Astrocyte of the hippocampus (primary cell): ENCODE measurements around the gene RAD52.
A peak's percentile ranks its signal among the peaks of the same experiment; 100 is the strongest.

Source experiments
- DNase-seq: peaks from one replicate; pipeline ENCODE4 v3.0.0; 2011; ENCODE audit warnings: low read depth, low spot score

The RAD52 gene

DNA sequence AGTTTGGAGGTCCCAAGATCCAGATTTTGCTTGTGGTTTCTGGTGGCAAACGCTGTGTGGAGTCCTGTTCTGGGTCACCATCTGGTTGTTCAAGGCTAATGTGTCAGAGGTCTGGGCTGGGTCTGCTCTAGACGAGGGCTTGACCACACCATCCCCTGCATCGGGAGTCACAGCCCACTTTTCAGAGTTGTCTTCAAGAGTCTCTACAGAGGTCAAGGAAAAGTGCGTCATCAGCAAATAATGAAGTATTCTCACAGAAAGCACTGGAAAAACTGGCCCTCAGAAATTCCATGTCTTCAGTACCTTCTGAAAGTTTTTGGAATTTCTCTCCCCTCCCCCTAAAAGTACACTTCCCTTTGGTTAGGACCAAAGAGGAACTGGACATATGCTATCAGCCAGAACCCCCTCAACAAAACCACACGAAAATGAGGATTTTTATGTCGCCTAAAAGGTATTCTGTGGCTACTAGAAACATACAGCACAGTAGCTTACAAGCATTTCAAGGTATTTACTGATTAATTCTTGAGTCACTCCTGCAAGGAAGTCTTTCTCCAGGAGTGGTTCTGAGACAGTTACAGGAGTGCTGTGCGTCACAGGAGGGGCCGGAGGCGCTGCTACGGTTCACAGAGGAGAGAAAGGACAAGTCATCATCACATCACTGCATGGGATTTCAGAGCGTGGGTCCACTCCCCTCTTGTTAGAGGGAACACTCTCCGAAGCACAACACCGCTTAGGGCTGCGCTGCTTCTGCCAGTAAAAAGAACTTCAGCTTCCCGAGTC is 35.4 kb downstream of the RAD52 start:
- peak; percentile 87 for DNase-seq

DNA sequence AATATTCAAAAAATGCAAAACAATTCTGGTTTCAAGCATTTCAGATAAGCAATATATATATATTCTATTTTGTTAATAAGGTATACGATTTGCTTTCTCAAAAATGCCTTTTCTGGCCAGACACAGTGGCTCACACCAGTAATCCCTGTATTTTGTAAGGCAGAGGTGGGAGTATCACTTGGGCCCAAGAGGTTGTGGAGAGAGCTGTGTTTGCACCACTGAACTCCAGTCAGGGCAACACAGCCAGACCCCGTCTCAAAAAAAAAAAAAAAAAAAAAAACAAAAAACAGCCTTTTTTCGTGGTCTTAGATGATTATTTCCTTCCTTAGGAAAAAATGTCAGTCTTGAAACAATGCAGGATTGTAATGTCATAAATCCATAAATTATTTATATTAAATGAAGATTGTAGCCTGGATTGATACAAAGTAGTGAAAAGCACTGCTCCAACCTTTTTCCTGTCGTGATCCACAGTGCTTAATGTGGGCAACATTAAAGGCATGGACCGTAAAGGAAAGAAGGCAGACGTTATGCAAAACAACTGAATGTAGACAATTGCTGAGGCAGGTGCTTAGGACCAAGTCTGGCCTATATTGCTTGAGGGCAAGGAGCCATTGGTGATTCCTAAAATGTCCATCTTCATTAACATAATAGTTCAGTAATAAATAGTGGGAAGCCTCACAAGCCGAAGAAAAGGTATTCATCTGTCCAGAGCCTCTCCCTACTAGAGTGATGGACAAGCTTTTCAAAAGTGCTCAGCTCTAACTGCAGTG is 36.8 kb downstream of the RAD52 start:
- DNase-seq = no peak

DNA sequence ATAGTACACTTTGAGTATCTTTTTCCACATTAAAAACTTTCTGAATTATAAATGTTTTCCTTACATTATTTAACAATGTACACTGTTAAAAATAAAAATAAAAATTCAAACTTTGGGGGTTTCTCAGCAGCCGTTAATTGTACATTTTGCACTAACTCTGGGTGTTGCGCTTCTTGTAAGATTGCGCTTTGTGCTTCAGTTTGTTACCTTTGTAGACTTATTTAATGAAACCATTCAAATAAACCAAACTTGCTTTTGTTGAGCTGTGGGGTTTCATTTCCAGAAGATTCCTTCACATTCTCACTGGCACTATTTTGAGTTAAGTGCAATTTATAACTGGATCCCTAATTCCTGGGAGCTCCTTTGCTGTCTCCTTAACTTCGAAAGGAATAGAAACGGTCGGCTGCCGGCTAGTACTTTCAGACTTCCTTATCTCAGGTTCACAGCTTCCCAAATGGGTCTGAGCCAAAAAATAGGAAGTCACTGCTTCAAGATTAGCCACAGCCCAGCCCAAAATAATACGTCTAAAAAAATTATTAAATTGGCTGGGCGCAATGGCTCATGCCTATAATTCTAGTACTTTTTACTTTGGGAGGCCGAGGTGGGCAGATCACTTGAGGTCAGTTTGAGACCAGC is 38.2 kb downstream of the RAD52 start:
- DNase-seq = no peak

DNA sequence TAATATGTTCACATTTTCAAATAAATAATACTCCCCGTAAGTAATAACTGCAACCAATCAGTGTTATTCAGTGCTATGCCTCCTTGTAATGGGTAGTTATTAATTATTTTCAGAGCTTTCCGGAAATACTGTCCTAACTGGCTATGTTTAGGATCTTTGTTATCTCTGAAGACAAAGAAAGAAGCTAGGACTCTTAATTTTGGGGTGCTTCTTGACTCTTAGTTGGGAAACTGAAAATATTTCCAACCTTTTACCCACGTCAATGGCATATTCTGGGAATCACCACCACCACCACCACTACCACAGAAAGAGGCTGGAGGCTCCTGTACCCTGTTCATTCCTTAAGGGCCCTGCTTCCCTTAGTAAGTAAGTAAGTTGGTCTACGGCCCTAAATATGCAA is 39.1 kb downstream of the RAD52 start:
- no peak for DNase-seq

DNA sequence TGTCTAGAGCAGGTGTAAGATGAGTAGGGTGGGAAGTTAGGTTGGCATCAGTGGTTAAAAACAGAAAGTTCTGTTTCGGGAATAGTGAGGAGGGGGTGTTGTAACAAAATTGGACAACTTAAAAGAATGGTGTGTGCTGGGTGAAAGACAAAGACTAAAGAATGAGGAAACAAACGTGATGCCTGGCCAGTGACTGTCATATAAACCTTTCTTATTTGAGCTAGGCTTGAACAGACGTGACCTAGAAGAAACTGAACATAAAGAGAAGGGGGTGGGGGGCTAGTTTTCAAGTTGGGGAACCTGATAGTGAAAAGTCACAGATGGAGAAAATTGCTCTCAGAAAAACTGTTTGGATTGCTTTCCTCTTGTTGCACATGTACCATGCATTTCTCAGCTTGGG is 39.6 kb downstream of the RAD52 start:
- no peak for DNase-seq

DNA sequence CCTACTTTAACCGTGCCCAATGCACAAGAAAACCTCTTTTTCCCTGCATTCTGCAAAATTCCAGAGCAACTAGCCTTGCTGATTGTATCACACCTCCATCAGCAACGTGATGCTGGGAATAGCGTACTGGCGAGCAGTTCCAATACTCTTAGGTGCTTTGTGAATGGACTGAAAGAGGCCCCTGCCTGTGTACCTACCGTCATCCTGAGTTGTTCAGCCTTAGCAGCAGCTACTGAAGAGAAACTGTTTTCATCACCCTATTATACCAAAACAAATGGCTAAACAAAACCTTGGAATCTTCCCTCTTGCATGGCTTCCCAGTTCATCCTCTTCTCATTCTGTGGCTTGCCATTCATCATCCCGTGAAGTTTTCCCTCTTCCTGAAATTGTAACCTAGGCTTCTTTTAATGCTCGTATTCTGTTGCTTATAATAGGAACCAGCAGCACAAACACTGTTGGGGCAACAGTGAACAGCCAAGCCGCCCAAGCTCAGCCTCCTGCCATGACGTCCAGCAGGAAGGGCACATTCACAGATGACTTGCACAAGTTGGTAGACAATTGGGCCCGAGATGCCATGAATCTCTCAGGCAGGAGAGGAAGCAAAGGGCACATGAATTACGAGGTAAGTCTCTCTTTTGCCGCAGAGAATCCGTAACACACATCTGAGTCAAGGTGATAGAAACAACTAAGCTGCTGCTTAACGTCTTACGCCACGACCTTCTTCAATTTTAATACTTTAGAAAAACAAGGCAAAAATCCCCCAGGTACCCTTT is 41.9 kb downstream of the RAD52 start:
- no peak for DNase-seq

DNA sequence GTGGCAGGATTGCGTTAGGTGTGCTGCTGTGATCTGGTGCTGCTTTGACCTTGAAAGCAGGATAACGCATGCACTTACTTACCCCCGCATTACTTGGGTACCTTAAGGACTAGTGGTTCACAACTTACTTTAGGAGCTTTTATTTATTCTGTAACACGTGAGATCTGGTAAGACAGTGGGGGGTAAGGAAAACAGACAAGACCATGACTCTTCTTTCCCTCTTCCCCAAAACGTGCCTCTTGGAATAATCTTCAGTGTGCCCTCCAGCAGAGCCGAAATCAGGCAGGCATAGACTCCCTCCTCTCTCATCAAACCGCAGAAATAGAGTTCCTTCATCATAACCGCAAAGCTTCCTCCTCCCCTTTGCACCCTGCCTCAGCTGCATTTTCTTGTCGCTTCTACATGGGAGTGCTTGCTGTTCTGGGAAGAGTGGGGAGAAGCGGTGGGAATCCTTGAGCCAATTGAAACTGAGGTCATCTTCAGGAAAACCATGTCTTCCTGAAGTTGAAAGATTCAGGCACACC is 43.4 kb downstream of the RAD52 start:
- no peak for DNase-seq

DNA sequence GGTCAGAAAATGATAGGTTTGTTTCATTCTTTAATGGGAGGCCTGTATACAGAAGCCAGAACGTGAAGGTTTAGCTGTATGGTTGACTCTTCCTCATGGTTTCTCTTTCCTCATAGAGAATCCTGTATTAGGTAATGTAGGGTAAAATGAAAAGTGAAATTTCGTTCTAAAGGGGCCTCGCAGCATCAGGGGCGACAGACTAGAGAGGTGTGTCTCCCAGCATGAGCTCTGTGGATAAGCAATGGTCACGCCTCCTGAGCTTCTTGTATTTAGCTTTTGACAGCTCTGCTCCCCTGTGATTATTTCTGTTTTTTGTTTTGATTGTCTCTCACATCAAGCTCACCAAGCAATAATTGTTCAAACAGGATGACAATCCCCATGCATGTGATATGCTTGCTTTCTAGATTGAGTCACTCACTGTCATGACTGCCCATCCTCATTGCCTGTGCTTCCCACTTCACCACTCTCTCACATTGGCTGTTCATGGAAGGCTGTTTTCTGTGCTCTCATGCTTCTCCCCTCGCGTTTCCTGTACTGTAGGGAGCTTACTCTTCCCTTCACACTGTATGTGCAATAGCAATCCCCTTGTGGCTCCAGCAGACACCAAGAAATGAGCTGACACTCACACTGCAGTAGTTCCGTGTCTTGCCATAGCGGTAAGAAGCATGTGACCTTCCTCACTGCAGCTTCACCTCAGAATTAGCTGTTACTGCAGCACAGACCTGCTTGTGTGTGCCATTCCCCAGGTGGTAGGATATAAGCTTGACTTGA is 44.0 kb downstream of the RAD52 start:
- DNase-seq = no peak

DNA sequence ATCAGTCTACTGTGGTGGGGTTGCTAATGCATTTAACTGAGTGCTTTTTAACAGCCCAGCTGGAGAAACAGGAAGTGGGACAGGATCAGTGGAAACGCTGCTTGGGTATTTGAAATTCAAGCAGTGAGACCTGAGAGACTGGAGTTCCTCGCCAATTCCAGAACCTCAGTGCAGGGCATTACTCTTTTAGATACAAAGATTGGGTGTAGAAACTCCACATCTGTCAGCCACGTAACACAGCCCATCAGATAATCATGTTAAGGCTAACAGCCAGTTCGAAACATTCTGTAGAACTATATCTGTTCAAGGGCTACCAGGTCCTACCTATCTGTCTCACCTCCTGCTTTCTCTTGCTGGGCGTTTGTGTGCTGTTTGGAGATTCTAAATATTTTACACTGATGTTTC is 45.5 kb downstream of the RAD52 start:
- no peak for DNase-seq

DNA sequence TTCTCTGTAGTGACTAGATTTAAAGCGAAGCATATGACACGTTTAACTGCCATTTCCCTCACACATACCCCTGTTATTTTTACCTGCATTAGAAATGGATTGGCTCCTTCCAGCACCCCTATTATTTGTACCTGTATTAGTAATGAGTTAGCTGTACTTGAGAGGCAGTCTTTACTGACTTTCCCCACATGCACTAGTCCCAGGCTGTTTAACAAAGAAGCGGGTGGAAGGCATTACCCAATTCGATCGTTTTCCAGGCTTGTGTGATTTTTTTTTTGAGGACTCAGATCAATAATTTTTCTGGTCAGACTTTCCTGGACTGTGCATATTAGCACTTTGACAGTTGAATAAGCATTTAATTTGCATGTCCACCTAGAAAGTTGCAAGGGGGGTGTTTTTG is 46.4 kb downstream of the RAD52 start:
- DNase-seq = no peak

DNA sequence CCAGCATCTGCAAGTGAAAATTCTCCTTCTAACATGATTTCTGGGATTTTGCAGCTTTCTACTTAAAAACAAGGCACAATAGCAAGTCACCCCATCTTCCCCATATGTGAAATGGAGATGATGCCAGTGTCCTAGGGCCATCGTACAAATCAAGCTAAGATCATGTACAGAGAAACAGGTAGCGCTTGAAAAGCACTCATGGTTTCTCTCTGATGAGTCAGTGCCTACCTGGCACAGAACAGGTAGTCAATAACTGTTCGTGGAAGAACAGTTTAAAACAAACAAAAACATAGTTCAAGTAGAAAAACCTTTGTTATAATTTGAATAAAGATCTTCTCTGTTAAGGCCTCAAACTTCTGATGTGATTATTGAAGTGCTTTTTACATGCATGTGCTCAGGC is 46.9 kb downstream of the RAD52 start:
- DNase-seq = no peak

DNA sequence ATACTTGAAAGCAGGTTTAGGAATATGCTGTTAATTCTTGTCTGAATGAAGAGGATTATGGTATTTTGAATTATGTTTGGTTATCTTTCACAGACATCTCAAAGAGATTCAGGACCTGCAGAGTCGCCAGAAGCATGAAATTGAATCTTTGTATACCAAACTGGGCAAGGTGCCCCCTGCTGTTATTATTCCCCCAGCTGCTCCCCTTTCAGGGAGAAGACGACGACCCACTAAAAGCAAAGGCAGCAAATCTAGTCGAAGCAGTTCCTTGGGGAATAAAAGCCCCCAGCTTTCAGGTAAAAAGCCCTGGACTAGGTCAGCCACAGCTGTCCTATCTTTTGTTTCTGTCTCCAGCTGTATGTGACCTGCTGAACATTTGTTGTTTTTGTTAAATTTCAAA is 52.1 kb downstream of the RAD52 start:
- no peak for DNase-seq

DNA sequence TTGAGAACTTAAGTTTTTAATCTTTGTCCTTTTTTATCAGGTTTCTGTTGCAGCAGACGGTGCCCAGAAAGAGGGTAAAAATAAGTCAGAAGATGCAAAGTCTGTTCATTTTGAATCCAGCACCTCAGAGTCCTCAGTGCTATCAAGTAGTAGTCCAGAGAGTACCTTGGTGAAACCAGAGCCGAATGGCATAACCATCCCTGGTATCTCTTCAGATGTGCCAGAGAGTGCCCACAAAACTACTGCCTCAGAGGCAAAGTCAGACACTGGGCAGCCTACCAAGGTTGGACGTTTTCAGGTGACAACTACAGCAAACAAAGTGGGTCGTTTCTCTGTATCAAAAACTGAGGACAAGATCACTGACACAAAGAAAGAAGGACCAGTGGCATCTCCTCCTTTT is 53.5 kb downstream of the RAD52 start:
- peak; percentile 16 for DNase-seq

DNA sequence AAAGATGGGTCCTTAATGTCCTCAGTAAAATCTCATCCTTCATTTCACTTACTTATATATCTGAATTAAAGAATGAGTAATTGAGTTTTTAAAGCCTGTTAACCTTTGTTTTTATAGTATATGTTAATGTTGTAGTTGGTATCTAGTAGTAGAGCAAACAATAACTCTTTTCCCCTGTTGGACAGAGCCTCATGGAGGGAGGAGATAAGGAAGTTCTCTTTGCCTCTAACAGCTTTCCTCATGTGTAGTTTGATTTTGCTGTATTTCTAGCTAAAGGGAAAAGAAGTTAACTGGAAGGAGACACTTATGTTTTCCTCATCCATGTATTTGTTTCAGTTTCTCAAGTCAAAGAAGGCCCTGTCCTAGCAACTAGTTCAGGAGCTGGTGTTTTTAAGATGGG is 55.3 kb downstream of the RAD52 start:
- DNase-seq = no peak

DNA sequence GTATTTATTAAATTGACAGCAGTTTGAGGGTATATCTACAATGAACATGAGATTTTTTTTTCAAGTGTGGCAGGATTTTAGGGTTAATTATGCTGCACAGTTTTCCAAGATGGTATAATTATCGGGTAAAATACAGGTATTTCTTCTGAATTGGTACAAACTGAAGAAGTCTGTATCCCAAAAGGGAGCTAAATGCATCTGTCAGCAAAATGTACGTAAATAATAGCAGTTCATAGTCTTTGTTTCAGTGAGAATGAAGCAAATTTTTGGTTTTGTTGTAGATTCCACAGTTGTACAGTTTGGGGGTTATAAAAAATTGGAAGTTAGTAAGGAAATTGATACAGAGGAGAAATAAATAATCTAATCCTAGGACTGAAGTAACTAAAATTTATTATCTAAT is 63.3 kb downstream of the RAD52 start:
- DNase-seq = no peak

DNA sequence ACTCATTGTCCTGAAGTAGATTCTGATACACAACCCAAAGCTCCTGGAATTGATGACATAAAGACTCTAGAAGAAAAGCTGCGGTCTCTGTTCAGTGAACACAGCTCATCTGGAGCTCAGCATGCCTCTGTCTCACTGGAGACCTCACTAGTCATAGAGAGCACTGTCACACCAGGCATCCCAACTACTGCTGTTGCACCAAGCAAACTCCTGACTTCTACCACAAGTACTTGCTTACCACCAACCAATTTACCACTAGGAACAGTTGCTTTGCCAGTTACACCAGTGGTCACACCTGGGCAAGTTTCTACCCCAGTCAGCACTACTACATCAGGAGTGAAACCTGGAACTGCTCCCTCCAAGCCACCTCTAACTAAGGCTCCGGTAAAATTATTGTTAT is 63.8 kb downstream of the RAD52 start:
- no peak for DNase-seq

DNA sequence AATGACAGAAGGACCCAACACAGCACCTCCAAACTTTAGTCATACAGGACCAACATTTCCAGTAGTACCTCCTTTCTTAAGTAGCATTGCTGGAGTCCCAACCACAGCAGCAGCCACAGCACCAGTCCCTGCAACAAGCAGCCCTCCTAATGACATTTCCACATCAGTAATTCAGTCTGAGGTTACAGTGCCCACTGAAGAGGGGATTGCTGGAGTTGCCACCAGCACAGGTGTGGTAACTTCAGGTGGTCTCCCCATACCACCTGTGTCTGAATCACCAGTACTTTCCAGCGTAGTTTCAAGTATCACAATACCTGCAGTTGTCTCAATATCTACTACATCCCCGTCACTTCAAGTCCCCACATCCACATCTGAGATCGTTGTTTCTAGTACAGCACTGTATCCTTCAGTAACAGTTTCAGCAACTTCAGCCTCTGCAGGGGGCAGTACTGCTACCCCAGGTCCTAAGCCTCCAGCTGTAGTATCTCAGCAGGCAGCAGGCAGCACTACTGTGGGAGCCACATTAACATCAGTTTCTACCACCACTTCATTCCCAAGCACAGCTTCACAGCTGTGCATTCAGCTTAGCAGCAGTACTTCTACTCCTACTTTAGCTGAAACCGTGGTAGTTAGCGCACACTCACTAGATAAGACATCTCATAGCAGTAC is 64.6 kb downstream of the RAD52 start:
- DNase-seq = no peak

DNA sequence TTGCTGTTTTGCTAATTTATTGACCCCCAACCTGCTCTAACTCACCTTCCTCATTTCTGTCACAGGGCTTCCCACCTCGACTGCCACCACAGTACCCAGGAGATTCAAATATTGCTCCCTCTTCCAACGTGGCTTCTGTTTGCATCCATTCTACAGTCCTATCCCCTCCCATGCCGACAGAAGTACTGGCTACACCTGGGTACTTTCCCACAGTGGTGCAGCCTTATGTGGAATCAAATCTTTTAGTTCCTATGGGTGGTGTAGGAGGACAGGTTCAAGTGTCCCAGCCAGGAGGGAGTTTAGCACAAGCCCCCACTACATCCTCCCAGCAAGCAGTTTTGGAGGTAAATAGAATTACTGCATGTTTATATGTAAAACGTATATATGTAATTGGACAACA is 68.8 kb downstream of the RAD52 start:
- DNase-seq = no peak

DNA sequence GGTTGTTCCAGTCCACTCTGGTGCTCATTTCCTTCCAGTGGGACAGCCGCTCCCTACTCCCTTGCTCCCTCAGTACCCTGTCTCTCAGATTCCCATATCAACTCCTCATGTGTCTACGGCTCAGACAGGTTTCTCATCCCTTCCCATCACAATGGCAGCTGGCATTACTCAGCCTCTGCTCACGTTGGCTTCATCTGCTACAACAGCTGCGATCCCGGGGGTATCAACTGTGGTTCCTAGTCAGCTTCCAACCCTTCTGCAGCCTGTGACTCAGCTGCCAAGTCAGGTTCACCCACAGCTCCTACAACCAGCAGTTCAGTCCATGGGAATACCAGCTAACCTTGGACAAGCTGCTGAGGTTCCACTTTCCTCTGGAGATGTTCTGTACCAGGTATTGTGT is 69.9 kb downstream of the RAD52 start:
- peak; percentile 54 for DNase-seq

DNA sequence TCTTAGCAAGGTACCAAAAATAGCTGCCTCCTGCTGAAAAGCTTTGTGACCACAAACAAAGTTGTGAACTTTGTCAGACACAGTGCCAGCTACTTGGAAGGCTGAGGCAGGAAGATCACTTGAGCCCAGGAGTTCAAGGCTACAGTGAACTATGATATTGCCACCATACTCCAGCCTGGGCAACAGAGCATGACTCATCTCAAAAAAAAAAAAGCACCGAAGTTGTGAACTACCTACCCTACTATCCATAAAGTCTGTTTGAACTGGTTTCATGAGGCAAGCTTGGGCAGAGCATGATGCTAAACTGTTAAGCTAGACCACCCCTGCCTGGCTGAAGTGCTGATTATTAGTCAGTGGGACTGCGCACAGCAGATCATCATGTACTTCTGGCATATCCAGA is 75.5 kb downstream of the RAD52 start:
- DNase-seq = peak; percentile 5
